ENCODE results near the gene TRPV5.

DNA sequence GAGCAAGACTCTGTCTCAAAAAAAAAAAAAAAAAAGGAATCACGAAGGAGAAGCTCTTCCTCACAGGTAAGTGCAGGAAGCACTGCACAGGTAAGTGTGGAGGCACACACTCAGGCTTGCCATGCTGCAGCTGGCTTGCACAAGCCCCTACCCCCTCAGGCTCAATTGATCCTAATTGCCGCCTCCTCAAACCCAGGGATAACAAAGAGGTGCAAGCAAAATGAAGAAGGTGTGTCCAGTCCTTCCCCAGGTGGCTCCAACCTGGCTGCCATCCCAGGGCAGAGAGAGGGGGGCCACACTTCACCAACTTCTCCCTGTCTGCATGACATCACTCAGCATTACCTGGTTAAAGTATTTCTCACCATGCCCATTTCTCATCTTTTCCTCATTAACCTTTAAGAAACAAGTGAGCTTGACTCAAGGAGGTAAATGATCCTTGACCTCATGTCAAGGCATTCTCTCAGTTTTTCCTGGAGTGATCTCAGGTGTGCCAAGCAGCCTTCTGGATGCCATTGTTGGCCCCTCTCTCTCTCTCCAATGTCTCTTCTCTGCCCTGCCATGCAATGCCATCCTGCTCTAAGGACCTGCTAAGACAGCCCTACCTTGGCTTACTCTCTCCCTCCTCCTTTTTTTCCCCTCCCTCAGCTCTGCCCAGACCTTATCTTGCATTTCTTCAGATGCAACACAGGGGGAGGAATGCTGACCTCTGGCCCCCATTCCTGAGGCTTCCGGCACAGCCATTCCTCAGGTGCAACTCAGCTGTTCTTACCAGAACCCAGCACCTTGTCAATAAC lies 35.0 kb downstream of the TRPV5 start:
- TF ChIP-seq POLR2A (IDR thresholded peaks at IDR 0.05), result no peak
- TF ChIP-seq, protein P1, sequence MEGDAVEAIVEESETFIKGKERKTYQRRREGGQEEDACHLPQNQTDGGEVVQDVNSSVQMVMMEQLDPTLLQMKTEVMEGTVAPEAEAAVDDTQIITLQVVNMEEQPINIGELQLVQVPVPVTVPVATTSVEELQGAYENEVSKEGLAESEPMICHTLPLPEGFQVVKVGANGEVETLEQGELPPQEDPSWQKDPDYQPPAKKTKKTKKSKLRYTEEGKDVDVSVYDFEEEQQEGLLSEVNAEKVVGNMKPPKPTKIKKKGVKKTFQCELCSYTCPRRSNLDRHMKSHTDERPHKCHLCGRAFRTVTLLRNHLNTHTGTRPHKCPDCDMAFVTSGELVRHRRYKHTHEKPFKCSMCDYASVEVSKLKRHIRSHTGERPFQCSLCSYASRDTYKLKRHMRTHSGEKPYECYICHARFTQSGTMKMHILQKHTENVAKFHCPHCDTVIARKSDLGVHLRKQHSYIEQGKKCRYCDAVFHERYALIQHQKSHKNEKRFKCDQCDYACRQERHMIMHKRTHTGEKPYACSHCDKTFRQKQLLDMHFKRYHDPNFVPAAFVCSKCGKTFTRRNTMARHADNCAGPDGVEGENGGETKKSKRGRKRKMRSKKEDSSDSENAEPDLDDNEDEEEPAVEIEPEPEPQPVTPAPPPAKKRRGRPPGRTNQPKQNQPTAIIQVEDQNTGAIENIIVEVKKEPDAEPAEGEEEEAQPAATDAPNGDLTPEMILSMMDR (IDR thresholded peaks at IDR 0.05), result no peak
